ENCODE data around the gene SYNGR1.

DNA sequence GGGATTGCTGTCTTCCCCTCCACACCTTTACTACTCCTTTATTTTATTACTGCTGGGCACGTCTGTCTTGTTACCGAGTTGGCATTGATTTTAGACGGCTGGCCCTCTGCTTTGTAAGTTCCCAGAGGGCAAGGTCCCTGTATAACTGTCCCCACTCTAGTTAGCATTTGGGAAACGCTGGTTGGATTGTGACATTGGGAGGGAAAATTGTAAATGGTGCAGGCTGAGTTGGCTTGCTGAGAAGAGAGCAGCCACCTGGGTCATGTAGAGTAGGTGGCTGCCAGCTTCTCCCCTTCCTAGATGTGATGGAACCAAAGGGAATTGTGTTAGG lies 51.5 kb downstream of the SYNGR1 start:
- TF ChIP-seq POLR2A (IDR thresholded peaks at IDR 0.05) = no peak
- TF ChIP-seq, protein P1, sequence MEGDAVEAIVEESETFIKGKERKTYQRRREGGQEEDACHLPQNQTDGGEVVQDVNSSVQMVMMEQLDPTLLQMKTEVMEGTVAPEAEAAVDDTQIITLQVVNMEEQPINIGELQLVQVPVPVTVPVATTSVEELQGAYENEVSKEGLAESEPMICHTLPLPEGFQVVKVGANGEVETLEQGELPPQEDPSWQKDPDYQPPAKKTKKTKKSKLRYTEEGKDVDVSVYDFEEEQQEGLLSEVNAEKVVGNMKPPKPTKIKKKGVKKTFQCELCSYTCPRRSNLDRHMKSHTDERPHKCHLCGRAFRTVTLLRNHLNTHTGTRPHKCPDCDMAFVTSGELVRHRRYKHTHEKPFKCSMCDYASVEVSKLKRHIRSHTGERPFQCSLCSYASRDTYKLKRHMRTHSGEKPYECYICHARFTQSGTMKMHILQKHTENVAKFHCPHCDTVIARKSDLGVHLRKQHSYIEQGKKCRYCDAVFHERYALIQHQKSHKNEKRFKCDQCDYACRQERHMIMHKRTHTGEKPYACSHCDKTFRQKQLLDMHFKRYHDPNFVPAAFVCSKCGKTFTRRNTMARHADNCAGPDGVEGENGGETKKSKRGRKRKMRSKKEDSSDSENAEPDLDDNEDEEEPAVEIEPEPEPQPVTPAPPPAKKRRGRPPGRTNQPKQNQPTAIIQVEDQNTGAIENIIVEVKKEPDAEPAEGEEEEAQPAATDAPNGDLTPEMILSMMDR (IDR thresholded peaks at IDR 0.05) = no peak
- TF ChIP-seq POLR2AphosphoS5 (IDR thresholded peaks at IDR 0.05) = no peak

All from stomach (tissue), 4 donors.